PC-9 (cell line): ENCODE measurements around the gene TGFB1. TPM values are rescaled to one million over a fixed set of nuclear protein-coding genes. Genes with fewer than 3 reads are reported as not detected.

Experiments used
- BruUV-seq: library from RNA; stranded (reverse); fragments of 400-500 nt; replicated peaks from 2 replicates; lab custom pipeline; 2021; lab: Mats Ljungman, UMichigan
- CTCF ChIA-PET: fragments of 300-600 bp; sonication (Branson Sonifier 250); formaldehyde crosslinking; loops from one replicate; lab custom pipeline; 2022; ENCODE audit warnings: antibody characterized with exemption; lab: Charles Lee
- POLR2A ChIA-PET: fragments of 300-600 bp; sonication (Branson Sonifier 250); formaldehyde crosslinking; loops from one replicate; lab custom pipeline; 2022; ENCODE audit warnings: antibody characterized with exemption; ENCODE audit not compliant: unreplicated experiment; lab: Charles Lee
- DNase-seq, 2 experiments: peaks; one replicate each; pipeline versions ENCODE4 v3.0.0 to v3.0.0-alpha.2; 2015 to 2022; ENCODE audit warnings: mixed read lengths in 1 of 2
- H2AFZ ChIP-seq: fragments of 200-600 bp; sonication (generic); 2 replicates; pipeline ENCODE4 v1.8.1; 2017; ENCODE audit warnings: antibody characterized with exemption
- H3F3A ChIP-seq: fragments of 200-600 bp; sonication (generic); 2 replicates; pipeline ENCODE4 v1.8.1; 2017; ENCODE audit warnings: antibody characterized with exemption, mild to moderate bottlenecking, low read depth; ENCODE audit not compliant: insufficient read depth
- H3K27ac ChIP-seq: fragments of 200-600 bp; sonication (generic); 2 replicates; pipeline ENCODE4 v1.6.1; 2016; ENCODE audit warnings: mixed run types
- H3K27me3 ChIP-seq: fragments of 200-600 bp; sonication (generic); 2 replicates; pipeline ENCODE4 v1.6.1; 2016; ENCODE audit warnings: low read depth, mixed run types; ENCODE audit not compliant: insufficient read depth
- H3K36me3 ChIP-seq: fragments of 200-600 bp; sonication (generic); 2 replicates; pipeline ENCODE4 v1.6.1; 2016; ENCODE audit warnings: low read depth, mixed run types
- H3K4me1 ChIP-seq: fragments of 200-600 bp; sonication (generic); replicated peaks from 2 replicates; pipeline ENCODE4 v1.6.1; 2016; ENCODE audit warnings: mixed run types; ENCODE audit not compliant: insufficient read depth
- H3K4me2 ChIP-seq: fragments of 200-600 bp; sonication (generic); 2 replicates; pipeline ENCODE4 v1.6.1; 2017; ENCODE audit warnings: mixed run types
- H3K4me3 ChIP-seq: fragments of 200-600 bp; sonication (generic); 2 replicates; pipeline ENCODE4 v1.6.1; 2016; ENCODE audit warnings: mixed run types
- H3K79me2 ChIP-seq: fragments of 200-600 bp; sonication (generic); 2 replicates; pipeline ENCODE4 v1.6.1; 2017; ENCODE audit warnings: low read depth, mixed run types
- H3K9me2 ChIP-seq: fragments of 200-600 bp; sonication (generic); 2 replicates; pipeline ENCODE4 v1.8.1; 2017; ENCODE audit warnings: mild to moderate bottlenecking; ENCODE audit not compliant: insufficient read depth
- H3K9me3 ChIP-seq: fragments of 200-600 bp; sonication (generic); 2 replicates; pipeline ENCODE4 v1.8.1; 2016; ENCODE audit warnings: low read depth; ENCODE audit not compliant: insufficient read depth
- H4K20me1 ChIP-seq: fragments of 200-600 bp; sonication (generic); 2 replicates; pipeline ENCODE4 v1.8.1; 2017; ENCODE audit not compliant: insufficient read depth
- CTCF ChIP-seq: fragments of 200-600 bp; sonication (generic); conservative IDR thresholded peaks from 2 replicates; pipeline ENCODE4 v1.6.1; 2017; ENCODE audit warnings: mixed run types, antibody characterized with exemption, mild to moderate bottlenecking, moderate library complexity
- EZH2 ChIP-seq: fragments of 200-600 bp; sonication (generic); IDR thresholded peaks from 2 replicates; pipeline ENCODE4 v1.8.0; 2017; ENCODE audit warnings: antibody characterized with exemption, low read depth
- intact Hi-C: fragments of 100-400 bp; cut with micrococcal nuclease; formaldehyde crosslinking; loops from one replicate; pipeline ENCODE4 v1.10.0; 2022; ENCODE audit not compliant: unreplicated experiment
- total RNA-seq: library from RNA; stranded (reverse); gene quantifications from 2 replicates; pipeline ENCODE4 v1.2.3, GENCODE V29; 2021

The TGFB1 gene
- total RNA-seq, 1 experiment from 2014 or later = 67.9 TPM

DNA sequence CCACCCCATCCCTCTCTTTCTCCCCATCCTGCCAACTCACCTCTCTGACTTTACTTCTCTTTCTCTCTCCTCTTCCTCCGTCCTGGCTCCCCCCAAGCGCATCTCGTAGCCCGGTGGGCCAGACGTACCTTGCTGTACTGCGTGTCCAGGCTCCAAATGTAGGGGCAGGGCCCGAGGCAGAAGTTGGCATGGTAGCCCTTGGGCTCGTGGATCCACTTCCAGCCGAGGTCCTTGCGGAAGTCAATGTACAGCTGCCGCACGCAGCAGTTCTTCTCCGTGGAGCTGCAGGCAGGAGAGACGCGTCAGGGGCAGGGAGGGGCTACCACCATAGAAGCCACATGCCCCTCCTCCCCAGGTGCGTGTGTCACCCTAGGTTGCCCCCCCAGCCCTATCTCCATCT is 21.7 kb downstream of the TGFB1 start:
- H3K36me3 ChIP-seq = no peaks in the 10 kb centered on the region
- no peaks in the 10 kb centered on the region for H3K27me3 ChIP-seq
- no peak overlapping the region for H3K27ac ChIP-seq
- H3F3A ChIP-seq = peaks cover 8% of the 10 kb centered on the region; the same call in 1 of the 2 replicates
- ChIA-PET POLR2A (interaction anchor here (0.6 kb wide), 1 partner anchor 55 kb away, joined by 8 read pairs; no protein-coding TSS in a partner anchor), CTCF (interaction anchor here (0.7 kb wide), 1 partner anchor 54 kb away, joined by 3 read pairs; no protein-coding TSS in a partner anchor)
- H3K9me3 ChIP-seq = no peaks in the 10 kb centered on the region
- H4K20me1 ChIP-seq = no peaks in the 10 kb centered on the region
- H3K9me2 ChIP-seq = no peaks in the 10 kb centered on the region
- intact Hi-C loops = no loop called here
- H3K4me2 ChIP-seq = no peak overlapping the region
- no peak overlapping the region for H2AFZ ChIP-seq
- no peak overlapping the region for H3K4me3 ChIP-seq
- TF ChIP-seq EZH2 = no peak
- no peak for TF ChIP-seq CTCF
- no peaks in the 10 kb centered on the region for H3K79me2 ChIP-seq
- no peak for DNase-seq
- H3K4me1 ChIP-seq = peaks cover 12% of the 10 kb centered on the region
- BruUV-seq = no TSS peak

GRCh38 chr19:41330946-41331678 is 22.6 kb downstream of the TGFB1 start:
- H3K27ac ChIP-seq = no peak overlapping the region
- H3K79me2 ChIP-seq = no peaks in the 10 kb centered on the region
- H3K9me3 ChIP-seq = no peaks in the 10 kb centered on the region
- H2AFZ ChIP-seq = no peak overlapping the region
- CTCF ChIA-PET = interaction anchor here (0.6 kb wide), 3 partner anchors 9 to 263 kb away, joined by 3 to 5 read pairs (median 4); no protein-coding TSS in a partner anchor
- H3K4me1 ChIP-seq = peaks cover 16% of the 10 kb centered on the region
- no peaks in the 10 kb centered on the region for H3K36me3 ChIP-seq
- peaks cover 8% of the 10 kb centered on the region; the same call in 1 of the 2 replicates for H3F3A ChIP-seq
- DNase-seq = no peak
- intact Hi-C loops = no loop called here
- H3K4me2 ChIP-seq = no peak overlapping the region
- POLR2A ChIA-PET = no interaction called here
- no peaks in the 10 kb centered on the region for H3K9me2 ChIP-seq
- BruUV-seq = no TSS peak
- no peak overlapping the region for H3K4me3 ChIP-seq
- H4K20me1 ChIP-seq = no peaks in the 10 kb centered on the region
- TF ChIP-seq EZH2 (no peak), CTCF (no peak)
- H3K27me3 ChIP-seq = no peaks in the 10 kb centered on the region

GRCh38 chr19:41330481-41330880 is 23.2 kb downstream of the TGFB1 start:
- no peak for DNase-seq
- no peak overlapping the region for H3K4me3 ChIP-seq
- H3F3A ChIP-seq = peaks cover 8% of the 10 kb centered on the region; the same call in 1 of the 2 replicates
- ChIA-PET POLR2A (interaction anchor here (0.7 kb wide), 1 partner anchor 110 kb away, joined by 25 read pairs; no protein-coding TSS in a partner anchor), CTCF (no interaction called here)
- H3K9me2 ChIP-seq = no peaks in the 10 kb centered on the region
- H3K36me3 ChIP-seq = no peaks in the 10 kb centered on the region
- no peaks in the 10 kb centered on the region for H3K79me2 ChIP-seq
- intact Hi-C loops = no loop called here
- peaks cover 16% of the 10 kb centered on the region for H3K4me1 ChIP-seq
- no peak overlapping the region for H3K27ac ChIP-seq
- no peak overlapping the region for H3K4me2 ChIP-seq
- TF ChIP-seq EZH2 (no peak), CTCF (no peak)
- no peak overlapping the region for H2AFZ ChIP-seq
- no peaks in the 10 kb centered on the region for H4K20me1 ChIP-seq
- H3K27me3 ChIP-seq = no peaks in the 10 kb centered on the region
- BruUV-seq = no TSS peak
- no peaks in the 10 kb centered on the region for H3K9me3 ChIP-seq
